Lower leg skin (tissue), 4 donors: ENCODE results near the gene EP400. TPM values are rescaled to one million over a fixed set of nuclear protein-coding genes. Genes with fewer than 3 reads are reported as not detected.

Source experiments
- DNase-seq, 2 donors: peaks; one replicate each; pipeline ENCODE4 v3.0.0-alpha.2; 2019; ENCODE audit warnings: low spot score in 2 of 2
- H3K4me3 ChIP-seq: fragments of 200-600 bp; sonication (generic); 2 replicates; pipeline ENCODE4 v1.5.1; 2017; ENCODE audit warnings: mild to moderate bottlenecking, low read depth; ENCODE audit not compliant: poor library complexity, severe bottlenecking
- CTCF ChIP-seq, 3 donors: fragments of 450-650 bp; IDR thresholded peaks; one replicate each; pipeline ENCODE4 v1.5.1; 2016; ENCODE audit warnings: antibody characterized with exemption in 3 of 3, mild to moderate bottlenecking in 3 of 3, moderate library complexity in 2 of 3
- POLR2A ChIP-seq, 2 donors: fragments of 450-650 bp; IDR thresholded peaks; one replicate each; pipeline ENCODE4 v1.6.1; 2016 to 2017; ENCODE audit warnings: antibody characterized with exemption in 2 of 2, mild to moderate bottlenecking in 1 of 2, moderate library complexity in 1 of 2
- WGBS, 2 donors: methylation state at CpG; one replicate each; pipeline ENCODE4 v1.1.5; 2018; 5-methylcytosine and 5-hydroxymethylcytosine counted together
- intact Hi-C: fragments of 100-400 bp; cut with DNase I; formaldehyde crosslinking; loops from one replicate; pipeline ENCODE4 v1.15.0; 2023; ENCODE audit warnings: low total_unique reads
- total RNA-seq, 4 donors: library from RNA; depleted of rRNA; stranded (reverse); fragments of >200 nt; gene quantifications; one replicate each; pipeline ENCODE4 v1.1.0, GENCODE V29; 2016

Gene EP400
- total RNA-seq, 4 donors from 2014 or later, result 22.0 to 45.8 (median 24.6) TPM

DNA sequence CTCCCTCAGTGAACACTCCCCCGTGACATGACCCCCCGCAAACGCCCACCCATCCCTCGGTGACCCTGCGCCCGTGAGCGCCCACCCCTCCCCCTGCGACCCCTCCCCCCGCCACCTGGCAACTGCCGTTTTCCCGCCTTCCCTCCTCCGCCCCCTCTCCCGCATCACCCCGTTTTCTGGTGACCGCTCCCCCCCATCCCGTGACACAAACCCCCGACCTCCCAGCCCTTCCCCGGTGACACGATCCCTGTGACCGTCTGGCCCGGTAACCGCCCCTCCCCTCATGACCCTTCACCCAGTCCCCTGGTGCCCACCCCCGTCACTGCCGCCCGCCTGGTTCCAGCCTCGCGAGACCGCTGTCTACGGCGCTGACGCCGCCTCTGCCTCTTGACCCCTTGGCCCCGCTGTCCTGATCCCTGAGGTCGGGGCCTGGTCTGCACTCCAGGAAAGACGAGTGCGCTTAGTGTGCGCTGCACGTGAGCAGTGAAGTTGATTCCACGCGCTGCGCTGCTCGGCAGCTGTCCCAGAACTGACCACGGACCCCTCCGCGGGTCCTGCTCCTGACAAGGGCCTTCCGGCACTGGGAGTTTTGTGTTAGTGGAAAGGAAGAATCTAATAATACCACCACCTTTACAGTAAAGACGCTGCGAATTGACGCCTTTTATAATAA is 135.0 kb downstream of the EP400 start:
- peak; percentile 35 to 89 for DNase-seq
- intact Hi-C loops, result no loop called here
- TF ChIP-seq POLR2A (IDR thresholded peaks at IDR 0.05) (no peak), CTCF (IDR thresholded peaks at IDR 0.05) (peak in 1 of 3 donors; percentile 90)
- peak overlapping the region; percentile 77 for H3K4me3 ChIP-seq
- WGBS, 2 donors, result 2% methylated on average over 39 to 41 of the region's 49 CpGs

DNA sequence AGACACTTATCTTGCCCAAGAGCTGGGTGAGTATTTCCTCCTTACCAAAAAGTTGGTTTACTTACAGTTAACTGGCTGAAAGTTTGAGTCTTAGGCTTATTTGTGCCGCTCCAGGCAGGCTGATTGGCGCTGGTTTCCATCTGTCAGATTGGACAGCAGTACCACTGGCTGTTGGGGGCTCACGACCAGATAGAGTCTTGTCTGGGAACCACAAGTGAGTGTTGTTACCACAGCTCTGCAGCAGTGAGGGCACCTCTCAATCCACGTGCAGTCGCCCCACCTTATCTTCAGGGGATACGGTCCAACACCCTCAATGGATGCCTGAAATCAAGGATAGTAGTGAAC is 135.5 kb downstream of the EP400 start:
- peak in 1 of 2 donors; percentile 83 for DNase-seq
- TF ChIP-seq POLR2A (IDR thresholded peaks at IDR 0.05) (no peak), CTCF (IDR thresholded peaks at IDR 0.05) (no peak)
- WGBS, 2 donors, result 27 to 34% methylated on average over 6 of the region's 6 CpGs
- peak overlapping the region; percentile 77 for H3K4me3 ChIP-seq
- intact Hi-C loops, result no loop called here

DNA sequence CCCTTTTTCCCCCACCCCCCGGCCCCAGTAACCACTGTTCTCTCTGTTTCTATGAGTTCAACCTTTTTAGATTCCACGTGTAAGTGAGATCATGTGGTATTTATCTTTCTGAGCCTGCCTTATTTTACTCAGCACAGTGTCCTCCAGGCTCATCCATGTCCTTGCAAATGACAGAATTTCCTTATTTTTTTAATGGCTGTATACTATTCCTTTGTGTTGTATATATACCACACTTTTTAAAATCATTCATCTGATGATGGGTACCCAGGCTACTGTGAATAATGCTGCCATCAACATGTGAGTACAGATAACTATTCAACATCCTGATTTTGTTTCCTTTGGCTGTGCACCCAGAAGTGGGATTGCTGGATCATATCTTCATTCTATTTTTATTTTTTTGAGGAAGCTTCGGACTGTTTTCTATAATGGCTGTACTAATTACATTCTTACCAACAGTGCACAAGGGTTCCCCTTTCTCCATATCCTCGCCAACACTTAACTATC is 139.7 kb downstream of the EP400 start:
- no peak for TF ChIP-seq CTCF (IDR thresholded peaks at IDR 0.05)
- TF ChIP-seq POLR2A (IDR thresholded peaks at IDR 0.05), result no peak
- H3K4me3 ChIP-seq, result no peak overlapping the region
- DNase-seq, result no peak
- WGBS, 2 donors, result 88 to 92% methylated on average over 4 of the region's 4 CpGs
- intact Hi-C loops, result no loop called here

- no peak overlapping the region for H3K4me3 ChIP-seq
- intact Hi-C loops, result no loop called here
- TF ChIP-seq POLR2A (IDR thresholded peaks at IDR 0.05), result no peak
- no peak for TF ChIP-seq CTCF (IDR thresholded peaks at IDR 0.05)
- peak in 1 of 2 donors; percentile 29 for DNase-seq
- 92 to 94% methylated on average over 15 to 16 of the region's 16 CpGs for whole genome bisulfite sequencing, 2 donors
Observed at GRCh38 chr12:132094269-132094891, 144.6 kb downstream of the EP400 start.

GRCh38 chr12:132095520-132096409 is 146.0 kb downstream of the EP400 start:
- WGBS, 2 donors, result 97% methylated on average over 11 of the region's 11 CpGs
- TF ChIP-seq CTCF (IDR thresholded peaks at IDR 0.05), result no peak
- TF ChIP-seq POLR2A (IDR thresholded peaks at IDR 0.05), result no peak
- H3K4me3 ChIP-seq, result no peak overlapping the region
- peak in 1 of 2 donors; percentile 60 for DNase-seq
- intact Hi-C loops, result no loop called here
